NOMO-1 treated with dmso at 0.1 percent for 144 hours (cell line): Measurements from ENCODE around the gene NFATC1.
A peak's percentile ranks its signal among the peaks of the same experiment; 100 is the strongest.

Experiments used
- DNase-seq: peaks from one replicate; lab custom pipeline; 2025; ENCODE audit not compliant: unreplicated experiment; lab: John Stamatoyannopoulos, UW

Gene NFATC1

DNA sequence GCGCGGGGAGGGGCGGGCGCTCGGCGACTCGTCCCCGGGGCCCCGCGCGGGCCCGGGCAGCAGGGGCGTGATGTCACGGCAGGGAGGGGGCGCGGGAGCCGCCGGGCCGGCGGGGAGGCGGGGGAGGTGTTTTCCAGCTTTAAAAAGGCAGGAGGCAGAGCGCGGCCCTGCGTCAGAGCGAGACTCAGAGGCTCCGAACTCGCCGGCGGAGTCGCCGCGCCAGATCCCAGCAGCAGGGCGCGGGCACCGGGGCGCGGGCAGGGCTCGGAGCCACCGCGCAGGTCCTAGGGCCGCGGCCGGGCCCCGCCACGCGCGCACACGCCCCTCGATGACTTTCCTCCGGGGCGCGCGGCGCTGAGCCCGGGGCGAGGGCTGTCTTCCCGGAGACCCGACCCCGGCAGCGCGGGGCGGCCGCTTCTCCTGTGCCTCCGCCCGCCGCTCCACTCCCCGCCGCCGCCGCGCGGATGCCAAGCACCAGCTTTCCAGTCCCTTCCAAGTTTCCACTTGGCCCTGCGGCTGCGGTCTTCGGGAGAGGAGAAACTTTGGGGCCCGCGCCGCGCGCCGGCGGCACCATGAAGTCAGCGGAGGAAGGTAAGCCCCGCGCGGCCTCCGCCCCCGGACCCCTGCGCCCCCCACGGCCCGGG is at the start of gene NFATC1:
Gene NFATC1, plus strand, starts transcription at position 170 of the 644 bp plus-strand sequence. Its CDS starts 295 bp downstream, at position 465.
- DNase-seq, result peak; percentile 47

DNA sequence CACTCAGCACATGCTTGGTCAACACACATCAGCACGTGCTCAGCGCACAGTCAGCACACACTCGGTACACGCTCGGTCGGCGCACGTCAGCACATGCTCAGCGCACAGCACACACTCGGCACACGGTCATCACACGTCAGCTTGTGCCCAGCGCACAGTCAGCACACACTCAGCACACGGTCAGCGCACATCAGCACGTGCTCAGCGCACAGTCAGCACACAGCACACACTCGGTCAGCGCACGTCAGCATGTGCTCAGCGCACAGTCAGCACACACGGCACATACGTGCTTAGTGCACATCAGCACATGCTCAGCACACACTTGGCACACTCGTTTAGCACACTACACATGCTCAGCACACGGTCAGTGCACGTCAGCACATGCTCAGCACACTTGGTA is 49.7 kb upstream of the NFATC1 start:
- DNase-seq, result no peak

DNA sequence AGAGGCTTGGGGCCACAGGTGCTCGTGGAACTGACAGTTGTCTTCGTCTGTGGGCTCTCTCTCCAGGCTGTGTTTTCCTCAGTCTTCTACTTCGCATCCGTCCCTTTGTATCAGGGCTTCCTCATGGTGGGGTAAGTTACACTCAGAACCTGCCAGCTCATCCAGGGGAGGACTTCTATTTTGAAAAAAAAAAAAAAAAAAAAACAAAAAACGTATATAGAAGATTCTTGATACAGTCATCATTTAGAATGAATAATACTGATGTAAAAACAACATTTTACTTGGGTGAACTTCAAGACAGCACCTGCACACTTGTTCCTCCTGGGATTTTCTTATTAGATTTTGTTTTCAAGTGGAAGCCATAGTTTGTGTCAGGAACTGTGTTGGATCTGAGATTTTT is 47.7 kb upstream of the NFATC1 start:
- DNase-seq, result no peak

DNA sequence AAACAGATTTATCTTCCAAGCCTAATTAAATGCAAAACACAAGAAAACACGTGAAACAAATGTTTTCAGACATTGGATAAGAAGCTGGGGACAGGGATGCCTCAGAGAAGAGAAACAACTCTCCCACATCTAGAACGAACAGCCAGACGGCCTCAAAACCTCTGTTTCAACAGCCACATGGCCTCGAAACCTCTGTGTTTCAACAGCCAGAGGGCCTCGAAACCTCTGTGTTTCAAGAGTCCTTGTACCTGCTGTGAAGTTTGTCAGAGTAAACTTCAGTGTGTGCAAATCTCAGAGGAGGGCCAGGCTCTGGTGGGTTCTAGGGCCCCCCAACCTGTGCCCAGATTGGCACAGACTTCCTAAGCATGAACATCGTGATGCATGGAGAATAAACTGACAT is 43.3 kb upstream of the NFATC1 start:
- no peak for DNase-seq

DNA sequence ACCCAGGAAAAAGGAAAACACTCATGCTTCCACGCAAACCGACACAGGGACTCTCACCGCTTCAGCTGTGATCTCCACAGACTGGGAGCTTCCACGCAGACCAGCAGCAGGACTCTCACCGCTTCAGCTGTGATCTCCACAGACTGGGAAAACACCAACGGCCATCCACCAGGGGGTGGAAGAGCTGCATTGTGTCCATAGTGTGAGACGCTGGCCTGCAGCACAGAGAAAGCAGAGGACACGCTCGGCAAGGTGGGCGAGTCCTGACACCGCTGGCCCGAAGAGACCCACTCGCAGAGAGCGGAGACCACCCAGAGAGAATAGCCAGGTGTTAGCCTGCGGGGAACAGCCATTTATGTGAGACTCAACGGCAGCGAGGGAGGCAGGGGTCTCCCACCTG is 42.5 kb upstream of the NFATC1 start:
- DNase-seq, result no peak

DNA sequence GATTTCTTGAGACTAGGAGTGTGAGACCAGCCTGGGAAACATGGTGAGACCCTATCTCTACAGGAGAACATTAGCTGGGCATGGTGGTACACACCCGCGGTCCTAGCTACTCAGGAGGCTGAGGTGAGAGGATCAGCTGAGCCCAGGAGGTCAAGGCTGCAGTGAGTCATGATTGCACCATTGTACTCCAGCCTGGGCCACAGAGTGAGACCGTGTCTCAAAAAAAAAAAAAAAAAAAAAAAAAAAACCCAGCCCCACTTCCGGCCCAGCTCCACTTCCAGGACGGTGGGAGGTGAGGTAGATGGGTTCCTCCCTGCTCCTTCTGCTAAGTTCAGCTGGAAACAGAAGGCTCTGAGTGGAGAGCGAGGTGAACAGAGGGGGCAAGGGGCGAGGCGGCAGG is 41.4 kb upstream of the NFATC1 start:
- no peak for DNase-seq

DNA sequence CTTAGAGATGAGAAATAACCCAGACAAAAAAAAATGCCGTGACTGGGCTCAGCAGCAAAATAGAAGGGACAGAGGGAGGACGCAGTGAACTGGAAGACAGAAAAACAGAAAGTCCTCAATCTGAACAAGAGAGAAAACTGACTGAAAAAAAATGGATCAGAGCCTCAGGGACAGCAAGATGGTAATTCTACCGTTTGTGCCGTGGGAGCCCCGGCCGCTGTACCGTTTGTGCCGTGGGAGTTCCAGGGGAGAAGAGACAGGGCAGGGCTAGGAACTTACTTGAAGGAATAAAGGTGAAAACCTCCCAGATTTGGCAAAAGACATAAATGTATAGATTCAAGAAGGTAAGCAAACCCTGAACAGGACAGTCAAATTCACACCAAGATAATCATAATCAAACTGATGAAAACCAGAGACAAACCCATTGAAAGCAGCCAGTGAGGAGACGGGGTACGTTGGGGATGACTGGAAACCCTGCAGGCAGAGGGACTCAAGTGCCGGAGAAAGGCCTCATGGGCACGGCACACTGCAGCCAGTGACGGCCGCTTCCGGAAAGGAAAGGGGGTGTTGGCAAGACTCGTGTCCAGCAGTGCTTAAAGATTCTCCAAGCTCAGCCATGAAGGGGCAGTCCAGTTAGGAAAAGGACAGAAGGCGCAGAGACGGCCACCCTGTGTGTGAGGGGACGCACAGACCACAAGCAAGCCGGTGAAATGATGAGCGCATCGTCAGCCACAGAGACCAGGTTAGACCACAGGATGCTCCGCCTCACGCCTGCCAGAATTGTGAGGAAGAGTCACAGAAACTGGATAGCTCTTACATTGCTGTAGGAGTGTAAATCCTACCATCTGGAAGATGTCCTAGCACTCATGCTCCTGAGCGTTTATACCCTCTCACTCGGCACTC is 40.0 kb upstream of the NFATC1 start:
- DNase-seq, result no peak

DNA sequence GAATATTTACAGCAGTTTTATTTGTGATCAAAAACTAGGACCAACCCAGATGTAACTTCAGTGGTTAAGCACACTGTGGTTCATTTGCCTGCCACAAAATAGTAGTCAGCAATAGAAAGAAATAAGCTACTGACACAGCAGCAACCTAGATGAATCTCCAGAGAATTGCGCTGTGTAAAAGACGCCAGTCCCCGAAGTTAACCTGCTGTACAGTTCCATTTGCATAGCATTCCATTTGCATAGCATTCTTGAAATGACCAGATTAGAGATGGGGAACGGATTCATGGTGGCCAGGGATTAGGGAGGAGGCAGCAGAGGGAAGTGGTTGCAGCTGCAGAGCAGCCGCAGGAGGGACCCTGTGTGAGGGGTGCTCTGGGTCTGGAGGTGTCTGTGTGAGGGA is 39.3 kb upstream of the NFATC1 start:
- DNase-seq, result no peak

DNA sequence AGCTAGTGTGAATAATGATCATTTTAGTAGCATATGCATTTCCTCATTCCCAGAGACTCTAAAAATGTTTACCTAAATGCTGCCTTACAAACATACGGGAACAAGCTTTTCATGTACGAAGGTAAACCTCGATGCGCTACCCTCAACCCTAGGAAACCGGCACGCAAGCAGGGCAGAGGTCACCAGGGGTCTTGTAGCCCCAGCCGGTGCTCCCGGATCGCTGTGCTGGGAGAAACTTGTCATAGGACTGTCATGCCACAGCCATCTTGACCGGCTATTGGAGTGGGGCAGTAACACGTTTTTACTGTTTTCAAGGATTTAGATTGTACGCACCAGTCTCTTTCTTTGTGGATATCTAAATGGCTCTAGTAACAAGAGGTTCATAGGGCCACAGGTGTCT is 34.8 kb upstream of the NFATC1 start:
- no peak for DNase-seq

DNA sequence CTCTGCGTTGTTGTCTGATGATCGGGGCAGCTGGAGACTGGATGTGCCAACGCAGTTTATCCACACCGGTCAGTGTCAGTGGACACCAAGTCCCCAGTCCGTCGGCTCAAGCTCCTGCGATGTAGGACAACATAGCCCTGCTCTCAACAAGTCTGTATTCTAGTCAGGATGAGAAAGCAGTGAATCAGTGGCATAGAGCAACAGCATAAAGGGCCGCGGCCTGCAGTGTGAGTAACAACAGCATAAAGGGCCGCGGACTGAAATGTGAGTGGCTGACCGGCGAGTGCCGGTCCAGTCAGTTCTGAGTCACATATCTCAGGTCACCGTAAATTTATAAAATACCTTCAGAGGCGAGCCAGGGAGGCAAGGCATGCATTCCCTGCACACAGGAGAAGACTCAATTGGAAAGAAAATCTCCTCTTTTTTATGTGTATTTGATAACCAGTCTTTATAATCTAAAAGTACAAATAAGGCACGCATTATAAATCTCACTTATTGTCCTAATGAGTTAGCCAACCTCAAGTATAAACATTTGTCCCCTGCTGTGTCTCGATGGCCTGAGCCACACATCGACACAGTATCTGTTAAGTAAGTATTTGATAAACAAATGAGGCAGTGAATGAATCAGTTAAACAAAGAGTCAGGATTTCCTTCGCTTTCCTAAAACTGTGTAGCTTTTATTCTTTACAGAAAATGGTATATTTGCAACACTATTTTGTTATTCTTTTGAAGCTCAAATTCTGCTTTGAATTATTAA is 33.8 kb upstream of the NFATC1 start:
- no peak for DNase-seq

DNA sequence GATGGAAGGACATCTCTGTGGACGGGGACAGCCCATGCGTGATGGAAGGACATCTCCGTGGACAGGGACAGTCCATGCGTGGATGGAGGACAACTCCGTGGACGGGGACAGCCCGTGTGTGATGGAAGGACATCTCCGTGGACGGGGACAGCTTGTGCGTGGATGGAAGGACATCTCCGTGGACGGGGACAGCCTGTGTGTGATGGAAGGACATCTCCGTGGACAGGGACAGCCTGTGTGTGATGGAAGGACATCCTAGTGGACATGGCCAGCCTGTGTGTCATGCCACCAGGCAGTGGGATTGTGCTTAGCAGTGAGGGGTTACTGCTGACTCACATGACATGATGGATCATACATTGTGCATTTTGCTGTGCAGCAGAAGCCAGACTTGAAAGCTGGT is 30.0 kb upstream of the NFATC1 start:
- DNase-seq, result no peak

DNA sequence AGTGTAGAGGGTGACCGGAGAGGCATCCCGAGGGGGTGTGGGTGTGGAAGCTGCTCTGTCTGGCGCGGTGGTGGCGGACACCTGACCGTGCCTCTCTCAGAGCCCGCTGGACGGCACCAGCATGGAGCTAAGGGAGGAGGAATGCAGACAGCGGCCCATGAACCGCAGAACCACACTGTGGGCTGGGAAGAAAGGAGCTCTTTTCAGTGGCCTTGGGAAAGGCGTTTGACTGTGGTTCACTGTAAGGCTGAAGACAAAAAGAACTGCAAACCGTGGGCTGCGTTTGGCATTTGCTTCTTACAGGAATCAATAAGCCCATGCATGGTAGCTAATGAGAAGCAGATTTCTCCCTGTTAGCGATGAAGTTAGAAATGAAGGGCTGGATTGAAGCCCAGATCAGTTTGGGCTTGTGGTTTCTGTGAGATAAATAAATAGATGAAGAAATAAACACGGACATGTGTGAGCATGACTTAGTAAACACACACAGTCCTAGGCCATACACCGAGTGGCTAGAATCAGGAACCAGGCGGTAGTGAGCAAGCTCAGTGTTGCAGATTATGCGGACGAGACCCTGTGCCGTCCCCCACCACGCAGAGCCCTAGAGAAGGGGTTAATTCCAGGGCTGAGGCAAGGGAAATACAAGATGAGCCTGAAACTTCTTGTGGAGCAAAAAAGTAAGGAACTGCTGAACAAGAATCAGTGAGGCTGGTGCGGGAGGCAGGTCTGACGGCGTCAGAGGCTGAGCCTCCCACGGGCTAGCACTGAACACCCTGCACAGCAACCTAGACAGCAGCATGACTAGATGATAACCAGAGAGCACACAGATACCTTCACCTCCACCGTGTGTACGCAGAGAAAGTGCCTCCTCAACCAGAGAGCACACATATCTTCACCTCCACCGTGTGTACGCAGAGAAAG is 29.3 kb upstream of the NFATC1 start:
- no peak for DNase-seq

DNA sequence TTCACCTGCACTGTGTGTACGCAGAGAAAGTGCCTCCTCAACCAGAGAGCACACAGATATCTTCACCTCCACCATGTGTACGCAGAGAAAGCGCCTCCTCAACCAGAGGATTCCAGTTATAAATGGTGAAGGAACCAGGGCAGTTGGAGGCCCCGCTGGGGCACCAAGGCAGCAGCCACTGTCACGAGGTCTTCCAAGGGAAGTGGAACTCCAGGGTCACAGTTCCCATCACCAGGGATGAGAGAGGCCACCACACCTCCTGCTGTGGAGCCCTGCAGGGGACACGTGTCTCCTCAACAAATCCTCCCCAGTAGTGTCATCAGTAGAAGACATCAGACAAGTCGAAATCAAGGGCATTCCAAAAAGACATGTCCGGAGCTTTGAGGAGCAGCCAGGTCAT is 28.2 kb upstream of the NFATC1 start:
- DNase-seq, result no peak

DNA sequence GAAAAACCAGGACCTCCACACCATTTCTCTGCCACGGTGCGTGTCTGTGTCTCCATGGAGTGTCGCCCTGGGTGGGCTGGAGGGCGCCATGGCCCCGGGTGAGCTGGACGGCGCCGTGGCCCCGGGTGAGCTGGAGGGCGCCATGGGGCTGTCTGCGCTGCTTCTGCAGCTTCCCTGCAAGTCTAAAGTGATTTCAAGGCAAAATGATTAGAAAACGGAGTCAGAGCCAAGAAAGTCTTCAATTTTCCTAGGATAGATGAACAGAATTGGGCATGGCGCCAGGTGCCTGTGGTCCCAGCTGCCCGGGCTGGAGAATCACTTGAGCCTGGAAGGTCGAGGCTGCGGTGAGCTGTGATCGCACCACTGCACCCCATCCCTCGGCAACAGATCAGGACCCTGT is 27.7 kb upstream of the NFATC1 start:
- no peak for DNase-seq

DNA sequence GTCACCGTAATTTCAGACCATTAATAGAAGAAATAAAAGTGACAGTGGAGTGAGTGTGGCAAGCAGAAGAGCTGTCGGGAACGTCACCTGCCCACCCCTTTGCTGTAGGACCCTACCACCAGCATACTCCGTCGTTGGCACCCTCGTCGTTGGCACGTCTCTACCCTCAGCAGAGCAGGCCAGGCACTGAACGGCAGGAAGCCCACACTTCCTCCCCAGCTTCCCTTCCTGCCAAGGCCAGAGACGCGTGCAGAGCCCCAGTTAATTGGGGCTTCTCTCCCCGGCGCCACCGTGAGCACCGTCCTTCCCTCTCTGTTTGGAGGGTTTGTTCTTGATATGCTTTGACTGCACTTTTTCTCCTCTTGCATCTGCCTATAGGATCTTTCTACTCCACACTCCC is 27.0 kb upstream of the NFATC1 start:
- no peak for DNase-seq

DNA sequence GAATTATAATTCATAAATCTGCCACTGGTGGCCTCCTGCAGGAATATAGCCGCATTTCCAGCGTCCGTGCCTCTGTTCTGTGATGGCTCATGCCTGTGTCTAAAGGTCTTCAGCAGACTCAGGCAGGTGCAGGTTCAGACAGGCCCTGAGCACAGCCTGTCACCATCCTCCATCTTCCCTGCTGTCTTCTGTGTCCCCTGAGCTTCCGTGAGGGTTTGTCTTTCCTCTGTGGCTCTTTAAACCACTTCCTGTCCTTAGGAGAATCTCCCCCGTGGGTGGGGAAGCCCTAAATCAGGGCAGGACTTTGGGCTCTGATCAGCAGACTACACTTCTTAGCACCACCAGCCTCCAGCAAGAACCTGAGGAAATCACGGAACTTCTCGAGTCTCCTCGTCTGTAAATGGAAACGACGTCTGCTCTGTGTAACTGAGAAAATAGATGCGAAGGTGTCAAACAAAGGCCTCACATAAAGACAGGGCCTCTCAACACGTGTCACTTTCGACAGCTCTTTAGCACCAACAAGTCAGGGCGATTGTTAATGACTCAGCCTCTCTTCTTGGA is 24.1 kb upstream of the NFATC1 start:
- no peak for DNase-seq

DNA sequence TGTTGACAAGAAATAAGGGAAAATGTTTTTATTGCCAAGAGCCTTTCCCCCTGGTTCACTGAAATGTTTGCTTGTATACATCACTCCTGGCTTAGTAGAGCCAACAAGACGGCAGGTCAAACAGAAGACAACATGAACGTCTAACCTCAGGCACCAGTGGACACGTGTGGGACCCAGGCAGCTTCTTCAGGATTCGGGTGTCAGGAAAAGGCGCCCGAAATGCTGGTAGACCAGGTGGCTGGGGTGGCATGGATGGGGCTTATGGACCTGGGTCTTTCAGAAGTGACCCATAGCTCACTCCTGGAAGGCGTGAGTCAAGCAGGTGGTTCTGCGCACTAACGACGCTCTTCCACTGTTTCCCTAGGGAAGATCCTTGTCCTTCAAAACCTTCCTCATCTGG is 23.3 kb upstream of the NFATC1 start:
- DNase-seq, result no peak

DNA sequence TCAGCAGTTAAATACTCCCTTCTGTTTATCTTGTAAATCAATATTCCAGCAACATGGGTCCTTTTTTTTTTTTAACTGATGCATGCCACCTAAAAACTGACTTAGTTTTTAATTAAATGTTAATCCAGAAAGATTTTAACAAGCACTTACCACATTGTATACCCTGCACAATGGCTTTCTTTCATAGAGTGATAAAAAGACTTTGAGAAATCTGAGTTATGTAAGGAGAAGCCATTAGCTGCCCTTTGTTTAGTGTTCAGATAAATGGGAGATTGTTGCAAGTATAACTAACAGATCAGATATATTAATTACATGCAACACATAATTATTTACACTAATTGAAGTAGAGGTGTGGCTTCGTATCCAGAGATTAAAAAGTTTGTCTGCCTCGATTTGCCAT is 22.7 kb upstream of the NFATC1 start:
- no peak for DNase-seq

DNA sequence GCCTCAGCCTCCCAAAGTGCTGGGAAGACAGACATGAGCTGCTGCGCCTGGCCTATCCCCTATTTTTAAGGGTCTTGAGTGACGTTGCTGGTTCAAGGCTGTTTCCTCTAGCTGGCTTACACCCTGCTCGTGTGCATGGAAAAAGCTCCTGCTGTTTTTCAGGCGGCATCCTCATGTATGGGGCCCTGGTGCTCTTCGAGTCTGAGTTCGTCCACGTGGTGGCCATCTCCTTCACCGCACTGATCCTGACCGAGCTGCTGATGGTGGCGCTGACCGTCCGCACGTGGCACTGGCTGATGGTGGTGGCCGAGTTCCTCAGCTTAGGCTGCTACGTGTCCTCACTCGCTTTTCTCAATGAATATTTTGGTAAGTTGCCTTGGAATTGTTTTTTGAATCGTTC is 22.0 kb upstream of the NFATC1 start:
- DNase-seq, result no peak

DNA sequence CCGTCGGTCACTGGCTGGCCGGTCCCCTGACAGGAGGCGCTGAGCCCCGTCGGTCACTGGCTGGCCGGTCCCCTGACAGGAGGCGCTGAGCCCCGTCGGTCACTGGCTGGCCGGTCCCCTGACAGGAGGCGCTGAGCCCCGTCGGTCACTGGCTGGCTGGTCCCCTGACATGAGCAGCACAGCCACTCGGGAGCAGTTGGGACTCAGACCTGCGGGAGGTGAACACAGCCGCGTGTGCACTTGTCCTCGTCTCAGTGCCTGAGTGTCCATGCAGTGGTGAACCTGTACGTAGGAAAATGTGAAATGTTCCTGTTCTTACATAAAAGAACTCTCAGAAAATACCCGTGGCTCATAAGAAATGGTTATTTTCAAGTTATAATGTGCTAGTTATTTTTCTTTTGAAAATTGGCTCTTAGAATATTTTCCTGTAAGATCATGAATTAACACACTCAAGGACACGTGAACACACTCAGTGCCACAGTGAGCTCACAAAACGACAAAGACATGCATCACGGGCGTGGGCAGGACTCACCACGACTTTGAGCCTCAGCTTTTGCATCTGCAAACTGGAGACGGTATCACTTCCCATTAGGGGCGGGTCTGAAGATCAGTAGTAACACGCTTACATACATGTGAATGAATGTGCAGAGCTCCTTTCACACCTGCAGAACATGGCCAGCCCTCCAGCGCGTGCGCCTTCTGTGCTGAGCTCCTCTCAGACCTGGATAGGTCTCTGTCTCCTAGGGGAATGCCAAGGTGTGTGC is 21.1 kb upstream of the NFATC1 start:
- DNase-seq, result no peak
